GM12878 (cell line): ENCODE data around the gene PKN2. TPM values are rescaled to one million over a fixed set of nuclear protein-coding genes. Genes with fewer than 3 reads are reported as not detected.

Experiments used
- ATAC-seq: fragments of 200-7000 bp; cut with Tn5 transposase; 3 replicates; pipeline ENCODE4 v1.9.1; 2020; ENCODE audit warnings: mild to moderate bottlenecking, moderate library complexity
- BruUV-seq: library from RNA; stranded (reverse); fragments of 400-500 nt; replicated peaks from 2 replicates; lab custom pipeline; 2021; lab: Mats Ljungman, UMichigan
- CTCF ChIA-PET: fragments of 300-600 bp; sonication (Branson Sonifier 250); formaldehyde crosslinking; extraction: SDS; loops from one replicate; lab custom pipeline; 2021; ENCODE audit warnings: inconsistent platforms; lab: Yijun Ruan, JAX
- POLR2A ChIA-PET: fragments of 350-600 bp; formaldehyde crosslinking; extraction: SDS; loops from one replicate; lab custom pipeline; 2021; ENCODE audit warnings: inconsistent platforms; lab: Charles Lee
- RAD21 ChIA-PET: fragments of 300-600 bp; sonication (Branson Sonifier 250); formaldehyde crosslinking; loops from one replicate; lab custom pipeline; 2023; ENCODE audit warnings: antibody characterized with exemption; ENCODE audit not compliant: unreplicated experiment; lab: Charles Lee
- SMC1A ChIA-PET: fragments of 300-600 bp; sonication (Branson Sonifier 250); formaldehyde crosslinking; loops from one replicate; lab custom pipeline; 2023; ENCODE audit not compliant: unreplicated experiment, uncharacterized antibody; lab: Charles Lee
- DNase-seq: peaks from one replicate; pipeline ENCODE4 v3.0.0-alpha.2; 2011; ENCODE audit warnings: low read depth, low spot score
- FAIRE-seq: peaks from 3 replicates; lab custom pipeline; 2011; peaks lifted over from hg19 to GRCh38; lab: Jason Lieb, UNC
- H2AFZ ChIP-seq: 2 replicates; pipeline ENCODE4 v1.6.0; 2011; ENCODE audit warnings: low read depth, low read length, control low read depth; ENCODE audit not compliant: control insufficient read depth
- H3K27ac ChIP-seq: 2 replicates; pipeline ENCODE4 v1.5.1; 2011; ENCODE audit warnings: control low read depth; ENCODE audit not compliant: control insufficient read depth, insufficient read depth
- H3K27me3 ChIP-seq, 2 experiments: replicated peaks in 1 of 2; 2 replicates each; pipeline versions ENCODE4 v1.6.0 to v1.6.1; 2011; ENCODE audit warnings: low read length in 1 of 2; ENCODE audit not compliant: control insufficient read depth in 2 of 2, insufficient read depth in 2 of 2
- H3K36me3 ChIP-seq, 2 experiments: 2 replicates each; pipeline ENCODE4 v1.5.1; 2011; ENCODE audit warnings: low read length in 1 of 2; ENCODE audit not compliant: control insufficient read depth in 2 of 2, insufficient read depth in 2 of 2
- H3K4me1 ChIP-seq: 2 replicates; pipeline ENCODE4 v1.6.1; 2011; ENCODE audit warnings: mild to moderate bottlenecking, low read length, moderate library complexity, mixed read lengths; ENCODE audit not compliant: control insufficient read depth, insufficient read depth
- H3K4me2 ChIP-seq: 2 replicates; pipeline ENCODE4 v1.6.0; 2011; ENCODE audit warnings: control low read depth; ENCODE audit not compliant: control insufficient read depth, insufficient read depth
- H3K4me3 ChIP-seq: fragments of 200-600 bp; sonication (generic); 2 replicates; pipeline ENCODE4 v1.5.1; 2016
- H3K79me2 ChIP-seq: 2 replicates; pipeline ENCODE4 v1.6.0; 2011; ENCODE audit warnings: low read length; ENCODE audit not compliant: control insufficient read depth, insufficient read depth
- H3K9ac ChIP-seq: 2 replicates; pipeline ENCODE4 v1.8.0; 2011; ENCODE audit warnings: low read length, control low read depth, mixed read lengths; ENCODE audit not compliant: control insufficient read depth, insufficient read depth
- H3K9me3 ChIP-seq: replicated peaks from 3 replicates; pipeline ENCODE4 v1.5.1; 2011; ENCODE audit warnings: mild to moderate bottlenecking, low read length; ENCODE audit not compliant: control insufficient read depth, insufficient read depth
- H4K20me1 ChIP-seq: 2 replicates; pipeline ENCODE4 v1.6.0; 2011; ENCODE audit not compliant: control insufficient read depth, insufficient read depth
- KDM1A ChIP-seq: fragments of 200-600 bp; sonication (generic); IDR thresholded peaks from 2 replicates; pipeline ENCODE4 v1.6.1; 2016; ENCODE audit warnings: borderline replicate concordance
- PAX8 ChIP-seq: fragments of 450-650 bp; IDR thresholded peaks from 2 replicates; pipeline ENCODE4 v1.6.1; 2017; ENCODE audit warnings: mild to moderate bottlenecking, moderate library complexity
- SKIL ChIP-seq: fragments of 450-650 bp; IDR thresholded peaks from 2 replicates; pipeline ENCODE4 v1.6.1; 2017; ENCODE audit warnings: mild to moderate bottlenecking, low read depth, inconsistent platforms; ENCODE audit not compliant: poor library complexity, severe bottlenecking
- SREBF1 ChIP-seq: IDR thresholded peaks from 2 replicates; pipeline ENCODE4 v1.6.1; 2012; ENCODE audit warnings: mild to moderate bottlenecking, low read length
- YBX1 ChIP-seq: fragments of 450-650 bp; IDR thresholded peaks from 2 replicates; pipeline ENCODE4 v1.6.1; 2016; ENCODE audit warnings: antibody characterized with exemption
- WGBS: methylation state at CpG from one replicate; pipeline ENCODE4 v1.1.6; 2016; ENCODE audit warnings: low lambda C conversion rate; ENCODE audit not compliant: insufficient replicate concordance, insufficient coverage; ENCODE audit errors: missing lambda C conversion rate; 5-methylcytosine and 5-hydroxymethylcytosine counted together
- in situ Hi-C: fragments of 300-500 bp; cut with MboI; formaldehyde crosslinking; loops from 9 replicates; pipeline ENCODE4 v1.14.3; 2018; ENCODE audit warnings: mixed read lengths
- intact Hi-C: fragments of 100-400 bp; cut with micrococcal nuclease; formaldehyde crosslinking; loops from one replicate; pipeline ENCODE4 v1.14.2; 2022; ENCODE audit not compliant: unreplicated experiment
- polyA plus RNA-seq, 11 experiments: library from polyadenylated mRNA; depleted of rRNA in 4 of 11; unstranded in 6 of 11; stranded (reverse) in 5 of 11; fragments of >200 nt; fragmentation: Nextera tagmentation in 4 of 11; fragmentation: Illumina TruSeq in 1 of 11; extraction: Ambion mirVana in 4 of 11; extraction: Trizol in 1 of 11; gene quantifications; 1 replicate in 1 of 11; 2 replicates in 10 of 11; pipeline versions ENCODE4 v1.2.1 to v1.2.3, GENCODE V29; 2011 to 2016; ENCODE audit warnings: inconsistent platforms in 2 of 11, missing spikeins in 2 of 11, low read depth in 1 of 11
- total RNA-seq, 4 experiments: library from RNA; depleted of rRNA in 3 of 4; stranded (reverse); fragments of >200 nt in 3 of 4; fragmentation: Illumina TruSeq in 1 of 4; extraction: Trizol in 1 of 4; gene quantifications; 2 replicates each; pipeline versions ENCODE4 v1.2.1 to v1.2.3, GENCODE V29; 2013 to 2021
- TF ChIP-seq, protein P1 (sequence below): fragments of 450-650 bp; IDR thresholded peaks from 2 replicates; pipeline ENCODE4 v1.6.1; 2018; ENCODE audit warnings: borderline replicate concordance, mild to moderate bottlenecking; ENCODE audit not compliant: partially characterized antibody

PKN2 gene
- total and polyA plus RNA-seq, 10 of the 15 experiments (the other 5 are each of a cell fraction or from before 2014, with no cell fraction given), result 2.6 to 18.3 (median 12.9) TPM

- no peaks in the 10 kb centered on the region for H4K20me1 ChIP-seq
- no peaks in the 10 kb centered on the region for H3K9me3 ChIP-seq
- no peak for DNase-seq
- H3K27me3 ChIP-seq, result no peaks in the 10 kb centered on the region
- SMC1A ChIA-PET, result interaction anchor here (1.2 to 9.1 kb wide), 3 partner anchors 8 to 226 kb away, joined by 3 to 132 read pairs (median 6); no protein-coding TSS in a partner anchor
- no peak for ATAC-seq
- H3K27ac ChIP-seq, result no peak overlapping the region
- FAIRE-seq, result no peak
- no peaks in the 10 kb centered on the region for H3K79me2 ChIP-seq
- 41% methylated on average over 6 of the region's 6 CpGs for WGBS
- H3K4me2 ChIP-seq, result no peak overlapping the region
- no peaks in the 10 kb centered on the region for H3K4me1 ChIP-seq
- H3K36me3 ChIP-seq, result no peaks in the 10 kb centered on the region
- TF ChIP-seq SKIL, result no peak
- TF ChIP-seq, protein P1, sequence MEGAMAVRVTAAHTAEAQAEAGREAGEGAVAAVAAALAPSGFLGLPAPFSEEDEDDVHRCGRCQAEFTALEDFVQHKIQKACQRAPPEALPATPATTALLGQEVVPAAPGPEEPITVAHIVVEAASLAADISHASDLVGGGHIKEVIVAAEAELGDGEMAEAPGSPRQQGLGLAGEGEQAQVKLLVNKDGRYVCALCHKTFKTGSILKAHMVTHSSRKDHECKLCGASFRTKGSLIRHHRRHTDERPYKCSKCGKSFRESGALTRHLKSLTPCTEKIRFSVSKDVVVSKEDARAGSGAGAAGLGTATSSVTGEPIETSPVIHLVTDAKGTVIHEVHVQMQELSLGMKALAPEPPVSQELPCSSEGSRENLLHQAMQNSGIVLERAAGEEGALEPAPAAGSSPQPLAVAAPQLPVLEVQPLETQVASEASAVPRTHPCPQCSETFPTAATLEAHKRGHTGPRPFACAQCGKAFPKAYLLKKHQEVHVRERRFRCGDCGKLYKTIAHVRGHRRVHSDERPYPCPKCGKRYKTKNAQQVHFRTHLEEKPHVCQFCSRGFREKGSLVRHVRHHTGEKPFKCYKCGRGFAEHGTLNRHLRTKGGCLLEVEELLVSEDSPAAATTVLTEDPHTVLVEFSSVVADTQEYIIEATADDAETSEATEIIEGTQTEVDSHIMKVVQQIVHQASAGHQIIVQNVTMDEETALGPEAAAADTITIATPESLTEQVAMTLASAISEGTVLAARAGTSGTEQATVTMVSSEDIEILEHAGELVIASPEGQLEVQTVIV, result no peak
- TF ChIP-seq KDM1A, result no peak
- no peak for TF ChIP-seq SREBF1
- no peak for TF ChIP-seq YBX1
- no peak for TF ChIP-seq PAX8
- TF ChIP-seq, all 136 proteins: peak for 0
- RAD21 ChIA-PET, result interaction anchor here (0.6 to 1.1 kb wide), 2 partner anchors 133 to 226 kb away, joined by 3 to 4 read pairs; no protein-coding TSS in a partner anchor
- CTCF ChIA-PET, result interaction anchor here (1.1 to 17.1 kb wide), 2 partner anchors 227 to 1306 kb away, joined by 3 to 293 read pairs; no protein-coding TSS in a partner anchor
- Histone ChIP-seq H3K4me3 (no peak overlapping the region), H2AFZ (no peak overlapping the region), H3K9ac (no peak overlapping the region)
- in situ Hi-C loops, result no loop called here
- no TSS peak for BruUV-seq
- intact Hi-C loops, result no loop called here
- POLR2A ChIA-PET, result no interaction called here
Observed at GRCh38 chr1:88650676-88651418, 33.2 kb upstream of the PKN2 start.
